Choroid plexus epithelial cell (primary cell): ENCODE measurements around the gene PRSS2.

Experiments
- DNase-seq: peaks from one replicate; pipeline ENCODE4 v3.0.0-alpha.2; 2010; ENCODE audit warnings: low read depth
- H3K4me3 ChIP-seq: 2 replicates; pipeline ENCODE4 v1.5.1; 2011; ENCODE audit warnings: low read depth, mild to moderate bottlenecking, control low read depth, low read length, moderate library complexity
- CTCF ChIP-seq: conservative IDR thresholded peaks from 2 replicates; pipeline ENCODE4 v1.5.1; 2011; ENCODE audit warnings: low read depth, mild to moderate bottlenecking, control low read depth, inconsistent platforms, low read length, moderate library complexity

PRSS2 gene

GRCh38 chr7:142806022-142806356 is 35.2 kb downstream of the PRSS2 start:
- no peak for DNase-seq
- H3K4me3 ChIP-seq, result no peak overlapping the region
- TF ChIP-seq CTCF, result no peak

GRCh38 chr7:142806957-142807356 is 36.2 kb downstream of the PRSS2 start:
- TF ChIP-seq CTCF, result no peak
- H3K4me3 ChIP-seq, result no peak overlapping the region
- no peak for DNase-seq

- no peak for TF ChIP-seq CTCF
- DNase-seq, result peak; percentile 47
- no peak overlapping the region for H3K4me3 ChIP-seq
Observed at GRCh38 chr7:142807855-142808460, 37.2 kb downstream of the PRSS2 start.

- no peak for DNase-seq
- H3K4me3 ChIP-seq, result no peak overlapping the region
- no peak for TF ChIP-seq CTCF
Observed at GRCh38 chr7:142808461-142808801, 37.7 kb downstream of the PRSS2 start.

- no peak for DNase-seq
- TF ChIP-seq CTCF, result no peak
- no peak overlapping the region for H3K4me3 ChIP-seq
Observed at GRCh38 chr7:142808802-142809583, 38.2 kb downstream of the PRSS2 start.

- no peak for TF ChIP-seq CTCF
- no peak for DNase-seq
- no peak overlapping the region for H3K4me3 ChIP-seq
Observed at GRCh38 chr7:142809671-142810070, 38.9 kb downstream of the PRSS2 start.
